OCI-LY7 (cell line): Measurements from ENCODE around the gene TPP1. TPM values are rescaled to one million over a fixed set of nuclear protein-coding genes. Genes with fewer than 3 reads are reported as not detected.

Experiments
- BruUV-seq: library from RNA; stranded (reverse); fragments of 400-500 nt; replicated peaks from 2 replicates; lab custom pipeline; 2021; lab: Mats Ljungman, UMichigan
- CTCF ChIA-PET: fragments of 300-600 bp; sonication (Branson Sonifier 250); formaldehyde crosslinking; loops from one replicate; lab custom pipeline; 2022; ENCODE audit warnings: antibody characterized with exemption; ENCODE audit not compliant: unreplicated experiment; lab: Charles Lee
- POLR2A ChIA-PET: fragments of 300-600 bp; sonication (Branson Sonifier 250); formaldehyde crosslinking; loops from one replicate; lab custom pipeline; 2022; ENCODE audit warnings: antibody characterized with exemption; lab: Charles Lee
- DNase-seq: peaks from one replicate; pipeline ENCODE4 v3.0.0-alpha.2; 2015; ENCODE audit warnings: low spot score
- H2AFZ ChIP-seq: fragments of 200-600 bp; sonication (generic), shearing (Covaris generic); 2 replicates; pipeline ENCODE4 v1.6.1; 2014; ENCODE audit warnings: mild to moderate bottlenecking, antibody characterized with exemption, low read length, moderate library complexity
- H3K27ac ChIP-seq: fragments of 200-600 bp; sonication (generic); 2 replicates; pipeline ENCODE4 v1.5.1; 2014; ENCODE audit warnings: mixed run types, low read depth, mild to moderate bottlenecking, moderate library complexity, low read length, inconsistent platforms; ENCODE audit not compliant: poor library complexity, severe bottlenecking
- H3K36me3 ChIP-seq: fragments of 200-600 bp; sonication (generic); 2 replicates; pipeline ENCODE4 v1.6.1; 2014; ENCODE audit warnings: mild to moderate bottlenecking, antibody characterized with exemption, low read length, moderate library complexity, mixed read lengths; ENCODE audit not compliant: insufficient read depth
- H3K4me1 ChIP-seq: fragments of 200-600 bp; sonication (generic); 2 replicates; pipeline ENCODE4 v1.5.1; 2014; ENCODE audit warnings: mild to moderate bottlenecking, low read length; ENCODE audit not compliant: insufficient read depth, poor library complexity, severe bottlenecking
- H3K4me2 ChIP-seq: fragments of 200-600 bp; sonication (generic); 2 replicates; pipeline ENCODE4 v1.6.1; 2014; ENCODE audit warnings: mild to moderate bottlenecking, low read length
- H3K4me3 ChIP-seq: fragments of 200-600 bp; sonication (generic); 2 replicates; pipeline ENCODE4 v1.5.1; 2014; ENCODE audit warnings: mild to moderate bottlenecking, low read depth, low read length; ENCODE audit not compliant: poor library complexity, severe bottlenecking
- H3K79me2 ChIP-seq: fragments of 200-600 bp; sonication (generic); 2 replicates; pipeline ENCODE4 v1.6.1; 2016; ENCODE audit warnings: low read depth, mild to moderate bottlenecking, low read length, moderate library complexity, mixed read lengths; ENCODE audit not compliant: insufficient read depth
- H3K9me2 ChIP-seq: fragments of 200-600 bp; sonication (generic); 2 replicates; pipeline ENCODE4 v1.6.1; 2016; ENCODE audit warnings: mild to moderate bottlenecking, low read length, mixed read lengths; ENCODE audit not compliant: insufficient read depth
- H3K9me3 ChIP-seq: fragments of 200-600 bp; sonication (generic); 2 replicates; pipeline ENCODE4 v1.6.1; 2014; ENCODE audit warnings: mild to moderate bottlenecking, mixed run types, low read length, mixed read lengths
- H4K20me1 ChIP-seq: fragments of 200-600 bp; sonication (generic); 2 replicates; pipeline ENCODE4 v1.6.1; 2014; ENCODE audit warnings: mild to moderate bottlenecking, antibody characterized with exemption, low read length, moderate library complexity, mixed read lengths; ENCODE audit not compliant: insufficient read depth
- CTCF ChIP-seq: fragments of 200-600 bp; sonication (generic); conservative IDR thresholded peaks from 2 replicates; pipeline ENCODE4 v1.5.1; 2014; ENCODE audit warnings: mild to moderate bottlenecking, antibody characterized with exemption, low read length, moderate library complexity, mixed read lengths
- EZH2phosphoT487 ChIP-seq: fragments of 200-600 bp; sonication (generic); IDR thresholded peaks from 2 replicates; pipeline ENCODE4 v1.6.1; 2018; ENCODE audit warnings: low read depth, borderline replicate concordance, mild to moderate bottlenecking, mixed run types, antibody characterized with exemption, low read length, moderate library complexity, mixed read lengths
- intact Hi-C: fragments of 100-400 bp; cut with micrococcal nuclease; formaldehyde crosslinking; loops from one replicate; pipeline ENCODE4 v1.10.0; 2022; ENCODE audit not compliant: unreplicated experiment
- total RNA-seq, 2 experiments: library from RNA; depleted of rRNA in 1 of 2; stranded (reverse); fragments of >200 nt in 1 of 2; shearing (Covaris generic) in 1 of 2; gene quantifications; 2 replicates each; pipeline ENCODE4 v1.2.3, GENCODE V29; 2014 to 2022

Gene TPP1
- total RNA-seq, 2 experiments from 2014 or later, result 16.6 to 41.1 TPM

GRCh38 chr11:6646071-6646470, 26.8 kb upstream of the TPP1 start:
- no peaks in the 10 kb centered on the region for H3K9me2 ChIP-seq
- intact Hi-C loops, result loop anchor here (2.0 kb wide), 1 partner anchor 33 kb away; the partner anchor contains the start of gene TAF10
- peak overlapping the region; percentile 88 for H2AFZ ChIP-seq
- DNase-seq, result peak; percentile 18
- H3K79me2 ChIP-seq, result no peaks in the 10 kb centered on the region
- TF ChIP-seq EZH2phosphoT487 (no peak), CTCF (no peak)
- no peaks in the 10 kb centered on the region for H4K20me1 ChIP-seq
- ChIA-PET CTCF (interaction anchor here (0.6 to 1.4 kb wide), 4 partner anchors 12 to 41 kb away, joined by 3 to 4 read pairs (median 3); no protein-coding TSS in a partner anchor), POLR2A (interaction anchor here (0.6 to 1.2 kb wide), 4 partner anchors 7 to 40 kb away, joined by 3 to 5 read pairs (median 3); partner anchors contain the start of gene MRPL17)
- H3K4me2 ChIP-seq, result peak overlapping the region; percentile 85
- peaks cover 25% of the 10 kb centered on the region for H3K4me1 ChIP-seq
- peak overlapping the region; percentile 59 for H3K27ac ChIP-seq
- H3K4me3 ChIP-seq, result peak overlapping the region; percentile 48
- no peaks in the 10 kb centered on the region for H3K36me3 ChIP-seq
- no TSS peak for BruUV-seq
- no peaks in the 10 kb centered on the region for H3K9me3 ChIP-seq

DNA sequence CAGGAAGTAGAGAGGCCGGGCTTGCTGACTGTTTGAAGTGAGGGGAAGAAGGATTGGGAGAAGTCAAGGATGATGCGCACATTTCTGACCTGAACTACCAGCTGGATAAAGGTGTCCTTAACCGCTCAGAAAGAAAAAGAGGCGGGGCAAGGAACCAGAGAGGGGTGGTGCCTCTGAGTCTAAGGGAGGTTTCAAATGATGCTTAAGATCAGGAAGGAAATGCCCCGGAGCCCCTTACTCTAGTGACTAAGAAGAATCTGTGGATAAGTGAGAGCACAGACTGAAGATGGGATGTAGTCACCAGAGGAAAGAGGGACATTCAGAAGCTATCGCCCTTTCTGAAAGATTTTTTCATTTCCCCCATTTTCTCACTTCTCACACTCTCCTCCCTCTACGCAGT, 23.7 kb upstream of the TPP1 start:
- H3K4me3 ChIP-seq, result no peak overlapping the region
- peaks cover 25% of the 10 kb centered on the region for H3K4me1 ChIP-seq
- no peak for DNase-seq
- intact Hi-C loops, result no loop called here
- no peak for TF ChIP-seq EZH2phosphoT487
- TF ChIP-seq CTCF, result no peak
- no peaks in the 10 kb centered on the region for H4K20me1 ChIP-seq
- H3K79me2 ChIP-seq, result no peaks in the 10 kb centered on the region
- H3K4me2 ChIP-seq, result no peak overlapping the region
- no peak overlapping the region for H2AFZ ChIP-seq
- H3K9me3 ChIP-seq, result no peaks in the 10 kb centered on the region
- H3K27ac ChIP-seq, result no peak overlapping the region
- no peaks in the 10 kb centered on the region for H3K36me3 ChIP-seq
- BruUV-seq, result no TSS peak
- no peaks in the 10 kb centered on the region for H3K9me2 ChIP-seq
- CTCF ChIA-PET, result no interaction called here
- POLR2A ChIA-PET, result no interaction called here

- no TSS peak for BruUV-seq
- H3K4me3 ChIP-seq, result no peak overlapping the region
- peaks cover 10% of the 10 kb centered on the region for H3K4me1 ChIP-seq
- TF ChIP-seq CTCF, result no peak
- no peak for TF ChIP-seq EZH2phosphoT487
- H2AFZ ChIP-seq, result no peak overlapping the region
- H3K36me3 ChIP-seq, result no peaks in the 10 kb centered on the region
- no peaks in the 10 kb centered on the region for H3K79me2 ChIP-seq
- no peaks in the 10 kb centered on the region for H3K9me2 ChIP-seq
- intact Hi-C loops, result no loop called here
- no peaks in the 10 kb centered on the region for H4K20me1 ChIP-seq
- no peak overlapping the region for H3K27ac ChIP-seq
- no peak overlapping the region for H3K4me2 ChIP-seq
- H3K9me3 ChIP-seq, result no peaks in the 10 kb centered on the region
- ChIA-PET POLR2A (interaction anchor here (0.5 to 1.0 kb wide), 3 partner anchors 32 to 215 kb away, joined by 3 read pairs; partner anchors contain the start of gene MRPL17), CTCF (interaction anchor here (0.8 kb wide), 1 partner anchor 20 kb away, joined by 3 read pairs; no protein-coding TSS in a partner anchor)
- DNase-seq, result no peak
These were observed 21.9 kb upstream of the TPP1 start for GRCh38 chr11:6640985-6641701.
